Activated CD8-positive, alpha-beta memory T cell treated with anti-CD3 and anti-CD28 coated beads for 24 hours (primary cell): ENCODE measurements around the gene CHPT1.
"Not testable (repeated sequence)": the region's sequence is repeated elsewhere in the genome, so short reads cannot be mapped to it uniquely, and the experiment has no call there.

Experiments used
- DNase-seq: peaks from one replicate; pipeline ENCODE4 v3.0.0-alpha.2; 2020

The CHPT1 gene

GRCh38 chr12:101697197-101697929 lies at the start of gene CHPT1:
TSS of gene CHPT1 (plus strand) at chr12:101697640. CDS start at chr12:101697862, 222 bp downstream.
- peak; percentile 86 for DNase-seq

- no peak for DNase-seq
Observed at GRCh38 chr12:101647711-101648110, 49.7 kb upstream of the CHPT1 start.

- no peak for DNase-seq
Observed at GRCh38 chr12:101648195-101648594, 49.2 kb upstream of the CHPT1 start.

- DNase-seq, result no peak
Observed at GRCh38 chr12:101650346-101651117, 46.9 kb upstream of the CHPT1 start.

- no peak for DNase-seq
Observed at GRCh38 chr12:101653030-101653429, 44.4 kb upstream of the CHPT1 start.

- DNase-seq, result no peak
Observed at GRCh38 chr12:101653503-101653902, 43.9 kb upstream of the CHPT1 start.

GRCh38 chr12:101654442-101654841 lies 43.0 kb upstream of the CHPT1 start:
- DNase-seq, result no peak

- no peak for DNase-seq
Observed at GRCh38 chr12:101655393-101655792, 42.0 kb upstream of the CHPT1 start.

- not testable (repeated sequence) for DNase-seq
Observed at GRCh38 chr12:101660662-101661061, 36.8 kb upstream of the CHPT1 start.

GRCh38 chr12:101663298-101663697 lies 34.1 kb upstream of the CHPT1 start:
- DNase-seq, result no peak

GRCh38 chr12:101664992-101665391 lies 32.4 kb upstream of the CHPT1 start:
- DNase-seq, result no peak

- no peak for DNase-seq
Observed at GRCh38 chr12:101666052-101666728, 31.2 kb upstream of the CHPT1 start.

GRCh38 chr12:101667591-101667990 lies 29.8 kb upstream of the CHPT1 start:
- DNase-seq, result no peak

- DNase-seq, result no peak
Observed at GRCh38 chr12:101670007-101670671, 27.3 kb upstream of the CHPT1 start.

GRCh38 chr12:101671157-101671791 lies 26.2 kb upstream of the CHPT1 start:
- peak; percentile 60 for DNase-seq

- DNase-seq, result no peak
Observed at GRCh38 chr12:101671833-101672232, 25.6 kb upstream of the CHPT1 start.

- DNase-seq, result no peak
Observed at GRCh38 chr12:101675555-101675954, 21.9 kb upstream of the CHPT1 start.

GRCh38 chr12:101676497-101676896 lies 20.9 kb upstream of the CHPT1 start:
- DNase-seq, result not testable (repeated sequence)

- DNase-seq, result no peak
Observed at GRCh38 chr12:101678081-101678480, 19.4 kb upstream of the CHPT1 start.

- no peak for DNase-seq
Observed at GRCh38 chr12:101680240-101680639, 17.2 kb upstream of the CHPT1 start.

GRCh38 chr12:101680647-101681046 lies 16.8 kb upstream of the CHPT1 start:
- DNase-seq, result no peak

GRCh38 chr12:101681627-101682026 lies 15.8 kb upstream of the CHPT1 start:
- not testable (repeated sequence) for DNase-seq

- DNase-seq, result no peak
Observed at GRCh38 chr12:101685092-101685491, 12.3 kb upstream of the CHPT1 start.
